Effector CD4-positive, alpha-beta T cell (primary cell): ENCODE results near the gene MYMK. TPM values are rescaled to one million over a fixed set of nuclear protein-coding genes. Genes with fewer than 3 reads are reported as not detected.
"Not testable (repeated sequence)": the region's sequence is repeated elsewhere in the genome, so short reads cannot be mapped to it uniquely, and the experiment has no call there.

ENCODE experiments used
- DNase-seq: peaks from one replicate; pipeline ENCODE4 v3.0.0-alpha.2; 2020
- total RNA-seq: gene quantifications from one replicate; lab custom pipeline; 2026; lab: John Stamatoyannopoulos, UW

MYMK gene
- total RNA-seq, result not detected

GRCh38 chr9:133524679-133525228 is at the start of gene MYMK:
MYMK (minus strand) TSS chr9:133524959; CDS start chr9:133524844, 115 bp downstream.
- no peak for DNase-seq

- DNase-seq, result no peak
Observed at GRCh38 chr9:133573791-133574515, 49.2 kb upstream of the MYMK start.

GRCh38 chr9:133572821-133573361 is 48.1 kb upstream of the MYMK start:
- DNase-seq, result no peak

DNA sequence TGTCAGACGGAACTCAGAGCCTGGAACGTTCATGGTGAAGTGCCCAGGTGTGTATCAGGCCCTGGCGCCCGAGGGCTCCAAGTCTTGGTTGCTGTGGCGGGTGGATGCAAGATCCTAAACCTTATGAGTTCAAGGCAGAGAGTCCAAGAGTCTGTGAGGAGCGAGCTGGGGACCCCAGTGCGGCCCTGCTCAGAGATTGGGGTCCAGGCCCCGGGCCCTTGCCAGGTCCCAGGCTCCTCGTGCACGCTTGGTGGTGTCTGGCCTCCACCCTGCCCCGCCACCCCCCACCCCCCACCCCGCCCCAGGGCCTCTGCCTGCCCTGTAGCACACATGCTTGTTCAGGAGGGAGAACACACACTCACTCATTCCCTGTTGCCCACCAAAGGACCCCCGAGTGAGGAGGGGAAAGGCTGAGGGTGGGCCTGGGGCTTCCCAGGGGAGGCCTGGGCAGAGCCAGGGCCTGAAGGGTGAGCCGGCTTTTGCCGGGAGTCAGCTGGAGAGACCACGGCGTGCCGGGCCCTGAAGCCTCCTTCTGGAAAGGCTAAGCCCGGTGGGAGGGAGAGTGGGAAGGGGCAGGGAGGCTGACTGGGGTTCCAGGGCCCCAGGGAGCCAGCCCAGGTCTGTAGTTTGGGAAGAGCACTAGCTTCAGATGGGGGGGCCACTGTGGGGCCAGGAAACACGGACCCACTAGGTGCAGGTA is 47.3 kb upstream of the MYMK start:
- DNase-seq, result no peak

- no peak for DNase-seq
Observed at GRCh38 chr9:133571391-133571890, 46.7 kb upstream of the MYMK start.

- no peak for DNase-seq
Observed at GRCh38 chr9:133570691-133571080, 45.9 kb upstream of the MYMK start.

- no peak for DNase-seq
Observed at GRCh38 chr9:133569891-133570690, 45.3 kb upstream of the MYMK start.

GRCh38 chr9:133569121-133569785 is 44.5 kb upstream of the MYMK start:
- DNase-seq, result no peak

DNA sequence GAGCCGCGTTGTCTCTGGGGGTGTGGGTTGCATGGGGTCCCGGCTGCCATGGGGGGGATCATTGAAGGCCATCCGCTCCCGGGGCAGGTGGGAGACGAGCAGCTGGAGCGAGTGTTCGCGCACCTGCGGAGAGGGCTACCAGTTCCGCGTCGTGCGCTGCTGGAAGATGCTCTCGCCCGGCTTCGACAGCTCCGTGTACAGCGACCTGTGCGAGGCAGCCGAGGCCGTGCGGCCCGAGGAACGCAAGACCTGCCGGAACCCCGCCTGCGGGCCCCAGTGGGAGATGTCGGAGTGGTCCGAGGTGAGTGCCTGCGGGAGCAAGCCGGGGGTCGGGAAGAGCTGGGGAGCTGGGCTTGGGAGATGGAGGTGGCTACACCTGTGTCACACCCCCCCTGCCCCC is 43.4 kb upstream of the MYMK start:
- no peak for DNase-seq

DNA sequence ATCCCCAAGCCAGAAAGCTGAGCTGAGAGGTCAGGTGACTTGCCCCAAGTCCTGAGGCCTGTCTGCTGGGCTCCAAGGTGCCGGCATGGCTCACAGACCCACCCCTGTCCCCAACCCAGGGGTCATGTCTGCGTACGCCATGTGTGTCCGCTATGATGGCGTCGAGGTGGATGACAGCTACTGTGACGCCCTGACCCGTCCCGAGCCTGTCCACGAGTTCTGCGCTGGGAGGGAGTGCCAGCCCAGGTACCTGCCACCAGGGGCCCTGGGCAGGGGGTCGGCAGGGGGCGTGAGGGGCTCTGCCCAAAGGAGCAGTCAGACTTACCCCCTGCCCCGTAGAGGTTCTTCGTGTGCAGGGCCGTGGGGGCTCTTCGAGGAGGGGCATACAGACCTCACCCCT is 42.1 kb upstream of the MYMK start:
- DNase-seq, result no peak

- no peak for DNase-seq
Observed at GRCh38 chr9:133566382-133566781, 41.6 kb upstream of the MYMK start.

GRCh38 chr9:133564451-133565116 is 39.8 kb upstream of the MYMK start:
- no peak for DNase-seq

GRCh38 chr9:133563814-133564213 is 39.1 kb upstream of the MYMK start:
- DNase-seq, result not testable (repeated sequence)

DNA sequence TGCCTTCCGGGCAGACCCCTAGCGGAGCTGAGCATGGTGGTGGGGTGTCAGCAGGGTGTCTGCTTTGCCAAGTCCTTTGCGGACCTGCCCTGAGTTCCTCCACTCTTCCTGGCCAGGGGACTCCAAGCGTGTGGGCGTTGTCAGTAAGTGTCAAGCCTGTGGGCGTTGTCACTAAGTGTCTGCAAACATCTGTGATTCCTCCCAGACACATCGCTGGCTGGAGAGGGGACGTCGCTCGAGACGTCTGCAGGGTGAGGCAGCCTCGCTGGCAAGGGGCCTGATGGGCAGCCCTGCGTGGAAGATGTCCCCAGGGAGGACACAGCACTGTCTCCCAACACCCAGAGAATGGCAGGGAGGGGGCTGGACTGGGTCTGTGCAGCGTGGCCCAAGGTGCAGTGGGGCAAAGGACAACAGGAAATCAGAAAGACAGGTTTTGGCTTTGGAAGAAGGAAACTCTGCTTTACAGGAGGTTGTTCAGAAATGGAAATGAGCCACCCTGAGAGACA is 38.6 kb upstream of the MYMK start:
- DNase-seq, result no peak

GRCh38 chr9:133562611-133563290 is 38.0 kb upstream of the MYMK start:
- no peak for DNase-seq

- no peak for DNase-seq
Observed at GRCh38 chr9:133561976-133562554, 37.3 kb upstream of the MYMK start.

GRCh38 chr9:133560944-133561343 is 36.2 kb upstream of the MYMK start:
- DNase-seq, result no peak

DNA sequence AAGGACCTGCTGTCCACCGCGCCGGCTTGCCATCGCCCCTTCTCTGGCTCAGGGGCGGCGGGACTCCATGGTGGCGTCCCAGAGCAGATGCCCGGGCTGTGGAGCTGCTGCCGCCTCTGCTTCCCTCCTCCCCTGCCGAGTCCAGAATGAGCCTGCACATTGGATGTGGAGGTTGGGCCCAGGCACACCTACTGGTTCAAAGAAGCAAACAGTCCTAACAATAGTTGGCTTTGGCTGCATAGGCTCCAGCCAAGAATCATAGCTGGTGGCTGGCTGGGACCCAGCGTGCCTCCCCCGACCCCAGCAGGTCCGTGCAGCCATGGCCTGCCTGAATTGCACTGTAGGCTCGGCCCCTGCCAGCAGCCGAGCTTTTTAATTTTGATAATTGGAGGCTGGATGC is 35.6 kb upstream of the MYMK start:
- no peak for DNase-seq

- no peak for DNase-seq
Observed at GRCh38 chr9:133558191-133559126, 33.7 kb upstream of the MYMK start.
